Thyroid gland (tissue), 4 donors: ENCODE results near the gene ESPNL.

ENCODE experiments used
- CTCF ChIP-seq, 6 experiments: fragments of 200-600 bp in 3 of 6; fragments of 450-650 bp in 3 of 6; sonication (generic) in 3 of 6; IDR thresholded peaks; one replicate each; pipeline ENCODE4 v1.5.1; 2016 to 2019; ENCODE audit warnings: antibody characterized with exemption in 6 of 6, mild to moderate bottlenecking in 2 of 6, inconsistent platforms in 1 of 6, moderate library complexity in 1 of 6
- POLR2A ChIP-seq, 2 donors: fragments of 450-650 bp; IDR thresholded peaks; one replicate each; pipeline ENCODE4 v1.6.1; 2017; ENCODE audit warnings: antibody characterized with exemption in 2 of 2, mild to moderate bottlenecking in 2 of 2, moderate library complexity in 1 of 2

GRCh38 chr2:238060542-238061314 is 39.4 kb upstream of the ESPNL start, which contains the start of gene SCLY:
- TF ChIP-seq CTCF (IDR thresholded peaks at IDR 0.05) (no peak), POLR2A (IDR thresholded peaks at IDR 0.05) (peak in 1 of 2 donors; percentile 87)
